GM12878 (cell line): ENCODE measurements around the gene CHL1. TPM values are rescaled to one million over a fixed set of nuclear protein-coding genes. Genes with fewer than 3 reads are reported as not detected.
A peak's percentile ranks its signal among the peaks of the same experiment; 100 is the strongest.

Experiments used
- MXI1 ChIP-seq: fragments of 150-350 bp; IDR thresholded peaks from 2 replicates; pipeline ENCODE4 v1.6.1; 2011; ENCODE audit warnings: low read depth, mild to moderate bottlenecking, inconsistent platforms, low read length, improper control_type of control experiment
- NRF1 ChIP-seq: conservative IDR thresholded peaks from 2 replicates; pipeline ENCODE4 v1.6.1; 2011; ENCODE audit warnings: mild to moderate bottlenecking, low read depth, low read length, improper control_type of control experiment
- RCOR1 ChIP-seq: conservative IDR thresholded peaks from 2 replicates; pipeline ENCODE4 v1.6.1; 2012; ENCODE audit warnings: low read depth, low read length, improper control_type of control experiment
- SKIL ChIP-seq: fragments of 450-650 bp; IDR thresholded peaks from 2 replicates; pipeline ENCODE4 v1.6.1; 2017; ENCODE audit warnings: mild to moderate bottlenecking, low read depth, inconsistent platforms; ENCODE audit not compliant: poor library complexity, severe bottlenecking
- SMAD1 ChIP-seq: fragments of 450-650 bp; IDR thresholded peaks from 2 replicates; pipeline ENCODE4 v1.6.1; 2018; ENCODE audit warnings: mild to moderate bottlenecking, low read depth; ENCODE audit not compliant: partially characterized antibody
- SUZ12 ChIP-seq: fragments of 200-600 bp; sonication (generic); IDR thresholded peaks from one replicate; pipeline ENCODE4 v1.6.1; 2018; ENCODE audit warnings: antibody characterized with exemption, mild to moderate bottlenecking; ENCODE audit not compliant: unreplicated experiment
- polyA plus RNA-seq, 11 experiments: library from polyadenylated mRNA; depleted of rRNA in 4 of 11; unstranded in 6 of 11; stranded (reverse) in 5 of 11; fragments of >200 nt; fragmentation: Nextera tagmentation in 4 of 11; fragmentation: Illumina TruSeq in 1 of 11; extraction: Ambion mirVana in 4 of 11; extraction: Trizol in 1 of 11; gene quantifications; 1 replicate in 1 of 11; 2 replicates in 10 of 11; pipeline versions ENCODE4 v1.2.1 to v1.2.3, GENCODE V29; 2011 to 2016; ENCODE audit warnings: inconsistent platforms in 2 of 11, missing spikeins in 2 of 11, low read depth in 1 of 11
- total RNA-seq, 4 experiments: library from RNA; depleted of rRNA in 3 of 4; stranded (reverse); fragments of >200 nt in 3 of 4; fragmentation: Illumina TruSeq in 1 of 4; extraction: Trizol in 1 of 4; gene quantifications; 2 replicates each; pipeline versions ENCODE4 v1.2.1 to v1.2.3, GENCODE V29; 2013 to 2021
- TF ChIP-seq, protein P1 (sequence below): IDR thresholded peaks from 2 replicates; pipeline ENCODE4 v1.6.1; 2012; ENCODE audit warnings: improper control_type of control experiment, low read depth, low read length; ENCODE audit not compliant: insufficient replicate concordance

The CHL1 gene
- total and polyA plus RNA-seq, 10 of the 15 experiments (the other 5 are each of a cell fraction or from before 2014, with no cell fraction given): 0.71 to 30.4 (median 1.8) TPM

DNA sequence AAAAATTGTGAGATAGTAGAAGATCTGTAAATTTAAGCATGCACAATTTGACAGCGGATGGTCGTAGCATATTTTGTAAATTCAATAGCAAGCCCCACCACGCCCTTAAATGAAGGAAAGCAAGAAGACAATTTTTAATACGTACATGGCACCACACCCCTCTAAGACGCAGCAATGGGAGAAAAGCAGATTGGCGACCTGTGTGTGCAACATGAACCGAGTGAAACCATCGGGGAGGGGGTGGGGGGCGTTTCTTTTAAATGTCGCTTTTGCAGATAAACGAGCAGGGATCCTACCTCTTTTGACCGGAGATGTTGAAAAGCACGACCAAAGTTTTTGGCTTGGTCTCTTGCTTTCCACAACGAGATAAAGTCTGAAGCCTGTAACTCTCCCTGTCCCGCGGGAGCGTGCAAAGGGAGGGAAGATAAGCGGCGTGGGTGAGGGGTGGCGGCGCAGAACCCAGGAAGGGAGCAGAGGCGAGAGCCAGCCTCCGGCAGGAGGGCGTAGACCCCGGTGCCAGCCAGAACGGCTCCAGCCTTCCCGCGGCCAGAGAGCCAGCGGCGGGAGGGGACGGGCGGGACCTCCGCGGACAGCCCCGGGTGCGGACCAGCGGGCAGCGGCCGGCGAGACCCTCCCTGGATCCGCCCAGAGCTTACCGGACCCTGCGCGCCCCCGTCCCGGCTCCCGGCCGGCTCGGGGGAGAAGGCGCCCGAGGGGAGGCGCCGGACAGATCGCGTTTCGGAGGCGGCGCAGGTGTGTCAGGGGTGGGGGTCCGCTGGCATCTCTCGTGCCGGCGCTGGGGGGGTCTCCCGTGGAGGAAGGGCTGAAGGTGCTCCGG lies at the start of gene CHL1 (continued):
- TF ChIP-seq SKIL: no peak
- no peak for TF ChIP-seq NRF1
- TF ChIP-seq RCOR1: no peak
- TF ChIP-seq SUZ12: peak; percentile 24
- TF ChIP-seq SMAD1: no peak
- TF ChIP-seq, protein P1, sequence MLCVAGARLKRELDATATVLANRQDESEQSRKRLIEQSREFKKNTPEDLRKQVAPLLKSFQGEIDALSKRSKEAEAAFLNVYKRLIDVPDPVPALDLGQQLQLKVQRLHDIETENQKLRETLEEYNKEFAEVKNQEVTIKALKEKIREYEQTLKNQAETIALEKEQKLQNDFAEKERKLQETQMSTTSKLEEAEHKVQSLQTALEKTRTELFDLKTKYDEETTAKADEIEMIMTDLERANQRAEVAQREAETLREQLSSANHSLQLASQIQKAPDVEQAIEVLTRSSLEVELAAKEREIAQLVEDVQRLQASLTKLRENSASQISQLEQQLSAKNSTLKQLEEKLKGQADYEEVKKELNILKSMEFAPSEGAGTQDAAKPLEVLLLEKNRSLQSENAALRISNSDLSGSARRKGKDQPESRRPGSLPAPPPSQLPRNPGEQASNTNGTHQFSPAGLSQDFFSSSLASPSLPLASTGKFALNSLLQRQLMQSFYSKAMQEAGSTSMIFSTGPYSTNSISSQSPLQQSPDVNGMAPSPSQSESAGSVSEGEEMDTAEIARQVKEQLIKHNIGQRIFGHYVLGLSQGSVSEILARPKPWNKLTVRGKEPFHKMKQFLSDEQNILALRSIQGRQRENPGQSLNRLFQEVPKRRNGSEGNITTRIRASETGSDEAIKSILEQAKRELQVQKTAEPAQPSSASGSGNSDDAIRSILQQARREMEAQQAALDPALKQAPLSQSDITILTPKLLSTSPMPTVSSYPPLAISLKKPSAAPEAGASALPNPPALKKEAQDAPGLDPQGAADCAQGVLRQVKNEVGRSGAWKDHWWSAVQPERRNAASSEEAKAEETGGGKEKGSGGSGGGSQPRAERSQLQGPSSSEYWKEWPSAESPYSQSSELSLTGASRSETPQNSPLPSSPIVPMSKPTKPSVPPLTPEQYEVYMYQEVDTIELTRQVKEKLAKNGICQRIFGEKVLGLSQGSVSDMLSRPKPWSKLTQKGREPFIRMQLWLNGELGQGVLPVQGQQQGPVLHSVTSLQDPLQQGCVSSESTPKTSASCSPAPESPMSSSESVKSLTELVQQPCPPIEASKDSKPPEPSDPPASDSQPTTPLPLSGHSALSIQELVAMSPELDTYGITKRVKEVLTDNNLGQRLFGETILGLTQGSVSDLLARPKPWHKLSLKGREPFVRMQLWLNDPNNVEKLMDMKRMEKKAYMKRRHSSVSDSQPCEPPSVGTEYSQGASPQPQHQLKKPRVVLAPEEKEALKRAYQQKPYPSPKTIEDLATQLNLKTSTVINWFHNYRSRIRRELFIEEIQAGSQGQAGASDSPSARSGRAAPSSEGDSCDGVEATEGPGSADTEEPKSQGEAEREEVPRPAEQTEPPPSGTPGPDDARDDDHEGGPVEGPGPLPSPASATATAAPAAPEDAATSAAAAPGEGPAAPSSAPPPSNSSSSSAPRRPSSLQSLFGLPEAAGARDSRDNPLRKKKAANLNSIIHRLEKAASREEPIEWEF: no peak
- TF ChIP-seq MXI1: no peak
- TF ChIP-seq, all 136 proteins: peak for 4
